PC-3 (cell line): ENCODE results near the gene NAV2. TPM values are rescaled to one million over a fixed set of nuclear protein-coding genes. Genes with fewer than 3 reads are reported as not detected.
A peak's percentile ranks its signal among the peaks of the same experiment; 100 is the strongest.

Source experiments
- ATAC-seq: fragments of 200-7000 bp; cut with Tn5 transposase; 2 replicates; pipeline ENCODE4 v1.9.1; 2020; ENCODE audit warnings: mild to moderate bottlenecking, moderate library complexity
- BruUV-seq: library from RNA; stranded (reverse); fragments of 400-500 nt; replicated peaks from 2 replicates; lab custom pipeline; 2021; lab: Mats Ljungman, UMichigan
- CTCF ChIA-PET: fragments of 300-600 bp; sonication (Branson Sonifier 250); formaldehyde crosslinking; loops from one replicate; lab custom pipeline; 2022; ENCODE audit warnings: antibody characterized with exemption; lab: Charles Lee
- POLR2A ChIA-PET: fragments of 300-600 bp; sonication (Branson Sonifier 250); formaldehyde crosslinking; loops from one replicate; lab custom pipeline; 2022; ENCODE audit warnings: antibody characterized with exemption; ENCODE audit not compliant: unreplicated experiment; lab: Charles Lee
- DNase-seq: peaks from one replicate; pipeline ENCODE4 v3.0.0-alpha.2; 2015
- H2AFZ ChIP-seq: fragments of 300-600 bp; sonication (generic); 2 replicates; pipeline ENCODE4 v1.6.0; 2016; ENCODE audit warnings: antibody characterized with exemption, low read length
- H3F3A ChIP-seq: fragments of 300-600 bp; sonication (generic); one replicate; pipeline ENCODE4 v1.6.0; 2017; ENCODE audit warnings: antibody characterized with exemption, low read length, control low read depth, mild to moderate bottlenecking; ENCODE audit not compliant: unreplicated experiment
- H3K27ac ChIP-seq: fragments of 300-600 bp; sonication (generic); 2 replicates; pipeline ENCODE4 v1.5.1; 2016; ENCODE audit warnings: mild to moderate bottlenecking, low read length
- H3K27me3 ChIP-seq: fragments of 300-600 bp; sonication (generic); 2 replicates; pipeline ENCODE4 v1.6.1; 2016; ENCODE audit warnings: low read length, mixed read lengths
- H3K36me3 ChIP-seq: fragments of 300-600 bp; sonication (generic); 2 replicates; pipeline ENCODE4 v1.6.1; 2016; ENCODE audit warnings: low read depth, mixed run types, low read length, mixed read lengths
- H3K4me1 ChIP-seq: fragments of 300-600 bp; sonication (generic); 2 replicates; pipeline ENCODE4 v1.5.1; 2016; ENCODE audit warnings: low read length; ENCODE audit not compliant: insufficient read depth
- H3K4me2 ChIP-seq: fragments of 300-600 bp; sonication (generic); 2 replicates; pipeline ENCODE4 v1.6.0; 2016; ENCODE audit warnings: low read length
- H3K4me3 ChIP-seq: fragments of 300-600 bp; sonication (generic); 2 replicates; pipeline ENCODE4 v1.5.1; 2016; ENCODE audit warnings: mild to moderate bottlenecking, low read length, mixed read lengths
- H3K79me2 ChIP-seq: fragments of 300-600 bp; sonication (generic); 2 replicates; pipeline ENCODE4 v1.6.1; 2017; ENCODE audit warnings: low read length, mixed read lengths
- H3K9ac ChIP-seq: fragments of 300-600 bp; sonication (generic); 2 replicates; pipeline ENCODE4 v1.6.0; 2016; ENCODE audit warnings: mild to moderate bottlenecking, low read length
- H3K9me2 ChIP-seq: fragments of 300-600 bp; sonication (generic); replicated peaks from 2 replicates; pipeline ENCODE4 v1.6.1; 2016; ENCODE audit warnings: mixed run types, low read length, mixed read lengths
- H3K9me3 ChIP-seq: fragments of 300-600 bp; sonication (generic); 2 replicates; pipeline ENCODE4 v1.6.1; 2016; ENCODE audit warnings: low read length, mixed read lengths
- H4K20me1 ChIP-seq: fragments of 300-600 bp; sonication (generic); 2 replicates; pipeline ENCODE4 v1.6.1; 2016; ENCODE audit warnings: low read length, mixed read lengths
- CTCF ChIP-seq: fragments of 300-600 bp; sonication (generic); conservative IDR thresholded peaks from 2 replicates; pipeline ENCODE4 v1.5.1; 2017; ENCODE audit warnings: antibody characterized with exemption, low read depth, mild to moderate bottlenecking, low read length
- EZH2 ChIP-seq: fragments of 300-600 bp; sonication (generic); IDR thresholded peaks from one replicate; pipeline ENCODE4 v1.6.1; 2017; ENCODE audit warnings: antibody characterized with exemption, mild to moderate bottlenecking, low read length; ENCODE audit not compliant: unreplicated experiment
- EZH2phosphoT487 ChIP-seq: fragments of 300-600 bp; sonication (generic); IDR thresholded peaks from 2 replicates; pipeline ENCODE4 v1.6.1; 2018; ENCODE audit warnings: mild to moderate bottlenecking, antibody characterized with exemption, low read length, borderline replicate concordance
- intact Hi-C: fragments of 100-400 bp; cut with micrococcal nuclease; formaldehyde crosslinking; loops from 2 replicates; pipeline ENCODE4 v1.9.0; 2023
- total RNA-seq: library from RNA; depleted of rRNA; stranded (reverse); fragments of >200 nt; gene quantifications from 2 replicates; pipeline ENCODE4 v1.2.3, GENCODE V29; 2014

NAV2 gene
- total RNA-seq, 1 experiment from 2014 or later = 10.4 TPM

- Histone ChIP-seq H3K9me3 (no peaks in the 10 kb centered on the region), H3K27ac (peak overlapping the region; percentile 72), H3K79me2 (peaks cover 18% of the 10 kb centered on the region), H4K20me1 (peaks cover 3% of the 10 kb centered on the region; the same call in 1 of the 2 replicates), H2AFZ (peak overlapping the region; percentile 18; the same call in 1 of the 2 replicates), H3K9ac (peak overlapping the region; percentile 19; the same call in 1 of the 2 replicates), H3K36me3 (peaks cover 7% of the 10 kb centered on the region; the same call in 1 of the 2 replicates), H3F3A (peaks cover 5% of the 10 kb centered on the region), H3K4me3 (no peak overlapping the region), H3K4me2 (peak overlapping the region; percentile 50; the same call in 1 of the 2 replicates), H3K9me2 (no peaks in the 10 kb centered on the region), H3K27me3 (no peaks in the 10 kb centered on the region), H3K4me1 (peaks cover 15% of the 10 kb centered on the region)
- TF ChIP-seq EZH2phosphoT487 (no peak), EZH2 (no peak), CTCF (no peak)
- BruUV-seq = no TSS peak
- ATAC-seq = no peak
- ChIA-PET POLR2A (interaction anchor here (0.5 to 0.7 kb wide), 2 partner anchors 84 to 1299 kb away, joined by 3 to 5 read pairs; no protein-coding TSS in a partner anchor), CTCF (interaction anchor here (0.6 to 1.0 kb wide), 6 partner anchors 75 to 458 kb away, joined by 3 to 6 read pairs (median 5); no protein-coding TSS in a partner anchor)
- intact Hi-C loops = loop anchor here (5.0 kb wide), 1 partner anchor 74 kb away; no protein-coding TSS in a partner anchor
- DNase-seq = no peak
Observed at GRCh38 chr11:19828382-19829108, 115.9 kb downstream of the NAV2 start.

- Histone ChIP-seq H4K20me1 (peaks cover 3% of the 10 kb centered on the region; the same call in 1 of the 2 replicates), H3F3A (peaks cover 5% of the 10 kb centered on the region), H2AFZ (peak overlapping the region; percentile 18; the same call in 1 of the 2 replicates), H3K27me3 (no peaks in the 10 kb centered on the region), H3K9me3 (no peaks in the 10 kb centered on the region), H3K36me3 (peaks cover 14% of the 10 kb centered on the region), H3K4me3 (no peak overlapping the region), H3K4me1 (peaks cover 15% of the 10 kb centered on the region), H3K79me2 (peaks cover 18% of the 10 kb centered on the region), H3K9me2 (no peaks in the 10 kb centered on the region), H3K9ac (peak overlapping the region; percentile 19; the same call in 1 of the 2 replicates), H3K4me2 (peak overlapping the region; percentile 50), H3K27ac (peak overlapping the region; percentile 72)
- TF ChIP-seq EZH2 (no peak), CTCF (no peak), EZH2phosphoT487 (no peak)
- DNase-seq (peak; percentile 89), ATAC-seq (peak; percentile 87)
- CTCF ChIA-PET = interaction anchor here (0.6 to 1.0 kb wide), 5 partner anchors 74 to 304 kb away, joined by 3 to 6 read pairs (median 5); no protein-coding TSS in a partner anchor
- POLR2A ChIA-PET = interaction anchor here (0.5 to 0.7 kb wide), 2 partner anchors 84 to 1300 kb away, joined by 3 to 5 read pairs; no protein-coding TSS in a partner anchor
- BruUV-seq = no TSS peak
- intact Hi-C loops = loop anchor here (5.0 kb wide), 1 partner anchor 73 kb away; no protein-coding TSS in a partner anchor
Observed at GRCh38 chr11:19829109-19829837, 116.6 kb downstream of the NAV2 start.
